ENCODE measurements around the gene TRIM3. TPM values are rescaled to one million over a fixed set of nuclear protein-coding genes. Genes with fewer than 3 reads are reported as not detected.

TRIM3 gene
- polyA plus RNA-seq, 1 experiment: 10.4 TPM

DNA sequence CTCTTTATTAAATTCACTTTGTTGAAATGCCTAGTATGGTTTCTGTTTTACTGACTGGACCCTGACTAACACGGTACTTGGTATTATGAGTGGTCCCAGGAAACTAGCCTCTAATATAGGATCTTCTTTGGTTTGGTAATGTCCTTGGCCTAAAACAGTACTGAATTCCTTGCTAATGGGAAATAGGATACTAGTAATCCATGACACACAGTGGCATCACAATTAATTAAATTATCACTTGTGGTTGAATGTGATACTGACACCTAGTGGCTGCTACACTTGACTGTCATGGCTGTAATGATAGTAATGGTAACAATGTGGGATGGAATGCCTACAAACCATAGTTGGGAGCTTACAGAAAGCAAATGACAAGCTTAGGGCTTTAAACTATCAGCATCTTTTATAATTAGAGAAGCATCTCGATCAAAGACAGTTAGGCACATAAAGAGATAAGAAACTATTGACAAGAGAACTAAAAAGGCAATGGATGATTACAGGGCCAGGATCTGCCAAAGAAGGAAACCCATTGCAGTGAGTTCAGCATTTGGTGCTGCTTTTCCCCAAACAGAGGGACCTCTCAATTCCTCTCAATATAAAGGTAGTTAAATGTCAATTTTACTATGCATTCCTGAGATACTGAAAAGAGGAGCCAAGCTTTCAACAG is 32.0 kb upstream of the TRIM3 start:
- ChIA-PET POLR2A (no interaction called here), CTCF (interaction anchor here (0.6 to 3.7 kb wide), 23 partner anchors 12 to 265 kb away, joined by 3 to 28 read pairs (median 3); partner anchors contain the start of genes SMPD1 and TRIM3)
- TF ChIP-seq, protein P1, sequence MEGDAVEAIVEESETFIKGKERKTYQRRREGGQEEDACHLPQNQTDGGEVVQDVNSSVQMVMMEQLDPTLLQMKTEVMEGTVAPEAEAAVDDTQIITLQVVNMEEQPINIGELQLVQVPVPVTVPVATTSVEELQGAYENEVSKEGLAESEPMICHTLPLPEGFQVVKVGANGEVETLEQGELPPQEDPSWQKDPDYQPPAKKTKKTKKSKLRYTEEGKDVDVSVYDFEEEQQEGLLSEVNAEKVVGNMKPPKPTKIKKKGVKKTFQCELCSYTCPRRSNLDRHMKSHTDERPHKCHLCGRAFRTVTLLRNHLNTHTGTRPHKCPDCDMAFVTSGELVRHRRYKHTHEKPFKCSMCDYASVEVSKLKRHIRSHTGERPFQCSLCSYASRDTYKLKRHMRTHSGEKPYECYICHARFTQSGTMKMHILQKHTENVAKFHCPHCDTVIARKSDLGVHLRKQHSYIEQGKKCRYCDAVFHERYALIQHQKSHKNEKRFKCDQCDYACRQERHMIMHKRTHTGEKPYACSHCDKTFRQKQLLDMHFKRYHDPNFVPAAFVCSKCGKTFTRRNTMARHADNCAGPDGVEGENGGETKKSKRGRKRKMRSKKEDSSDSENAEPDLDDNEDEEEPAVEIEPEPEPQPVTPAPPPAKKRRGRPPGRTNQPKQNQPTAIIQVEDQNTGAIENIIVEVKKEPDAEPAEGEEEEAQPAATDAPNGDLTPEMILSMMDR (IDR thresholded peaks at IDR 0.05; ENCODE audit: insufficient read depth, low read depth, low read length): peak; percentile 66
- no peaks in the 10 kb centered on the region for H3K36me3 ChIP-seq (ENCODE audit: control insufficient read depth, insufficient read depth, low read length)
- DNase-seq (ENCODE audit: low read depth): peak; percentile 27
- H3K4me3 ChIP-seq (ENCODE audit: low read depth, low read length): no peak overlapping the region
- H3K27me3 ChIP-seq (ENCODE audit: control insufficient read depth, insufficient read depth, low read length): no peaks in the 10 kb centered on the region

DNA sequence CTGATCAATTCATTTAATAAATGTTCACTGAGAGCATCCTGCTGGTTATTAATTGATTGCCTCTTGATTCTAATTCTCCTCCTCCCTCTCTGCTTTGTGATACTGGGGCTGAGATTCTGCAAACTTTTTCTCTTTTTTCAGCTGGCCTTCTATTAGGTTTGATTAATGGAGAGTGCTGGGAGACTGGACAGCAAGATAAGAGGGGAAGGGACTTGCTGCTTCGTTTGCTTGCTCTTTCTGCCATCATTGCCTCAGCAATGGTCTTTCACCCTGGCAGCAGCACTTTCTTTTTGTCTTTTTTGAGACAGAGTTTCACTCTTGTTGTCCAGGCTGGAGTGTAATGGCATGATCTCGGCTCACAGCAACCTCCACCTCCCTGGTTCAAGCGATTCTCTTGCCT is 30.4 kb upstream of the TRIM3 start:
- TF ChIP-seq, protein P1 (IDR thresholded peaks at IDR 0.05; ENCODE audit: insufficient read depth, low read depth, low read length): no peak
- Histone ChIP-seq H3K36me3 (ENCODE audit: control insufficient read depth, insufficient read depth, low read length) (no peaks in the 10 kb centered on the region), H3K27me3 (ENCODE audit: control insufficient read depth, insufficient read depth, low read length) (no peaks in the 10 kb centered on the region), H3K4me3 (ENCODE audit: low read depth, low read length) (no peak overlapping the region)
- no peak for DNase-seq (ENCODE audit: low read depth)
- CTCF ChIA-PET: interaction anchor here (0.6 to 3.7 kb wide), 8 partner anchors 8 to 191 kb away, joined by 3 to 28 read pairs (median 5); no protein-coding TSS in a partner anchor
- POLR2A ChIA-PET: no interaction called here

DNA sequence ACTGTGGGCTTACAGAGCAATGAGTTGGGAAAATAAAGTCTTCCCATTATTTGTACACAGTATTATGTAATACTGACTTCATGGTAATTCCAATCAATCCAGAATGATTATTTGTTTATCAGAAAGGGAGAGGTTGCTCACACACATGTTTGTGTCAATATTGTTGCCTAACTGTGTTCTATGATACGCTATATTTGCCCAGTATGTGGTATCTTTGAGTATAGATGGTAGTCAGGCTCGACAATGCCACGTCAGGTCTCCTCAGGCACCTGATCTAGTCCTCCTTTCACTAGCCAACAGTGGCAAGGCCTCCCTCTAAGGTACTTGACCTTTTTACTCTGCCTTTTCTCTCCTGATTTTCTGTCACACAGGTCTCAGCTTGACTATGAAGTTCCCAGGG is 28.6 kb upstream of the TRIM3 start:
- TF ChIP-seq, protein P1 (IDR thresholded peaks at IDR 0.05; ENCODE audit: insufficient read depth, low read depth, low read length): no peak
- DNase-seq (ENCODE audit: low read depth): no peak
- POLR2A ChIA-PET: no interaction called here
- Histone ChIP-seq H3K4me3 (ENCODE audit: low read depth, low read length) (no peak overlapping the region), H3K27me3 (ENCODE audit: control insufficient read depth, insufficient read depth, low read length) (no peaks in the 10 kb centered on the region), H3K36me3 (ENCODE audit: control insufficient read depth, insufficient read depth, low read length) (peaks cover 2% of the 10 kb centered on the region; the same call in 1 of the 2 replicates)
- CTCF ChIA-PET: interaction anchor here (3.2 to 3.7 kb wide), 2 partner anchors 123 to 124 kb away, joined by 9 to 28 read pairs; no protein-coding TSS in a partner anchor

DNA sequence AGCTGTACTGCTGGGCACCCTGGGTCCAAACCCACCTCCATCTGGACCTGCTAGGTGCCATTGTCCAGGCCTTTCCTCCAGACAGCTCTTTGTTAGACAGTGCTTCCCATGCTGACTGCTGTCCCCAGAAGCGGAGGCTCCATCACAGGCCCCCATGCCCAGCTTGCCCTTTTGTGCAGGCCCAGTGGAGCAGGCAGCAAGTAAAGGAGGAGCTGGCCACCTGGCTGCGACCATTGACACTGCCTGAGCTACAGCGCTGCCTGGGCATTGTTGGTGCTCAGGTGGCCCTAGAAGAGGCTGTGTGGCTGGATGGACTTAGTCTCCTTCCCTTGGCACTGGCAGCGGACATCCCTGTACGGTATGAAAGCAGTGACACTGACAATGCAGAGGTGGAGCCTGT is 24.8 kb upstream of the TRIM3 start:
- ChIA-PET POLR2A (no interaction called here), CTCF (interaction anchor here (0.6 to 3.5 kb wide), 9 partner anchors 8 to 185 kb away, joined by 3 to 13 read pairs (median 5); partner anchors contain the start of gene MRPL17)
- no peak for DNase-seq (ENCODE audit: low read depth)
- TF ChIP-seq, protein P1 (IDR thresholded peaks at IDR 0.05; ENCODE audit: insufficient read depth, low read depth, low read length): no peak
- Histone ChIP-seq H3K27me3 (ENCODE audit: control insufficient read depth, insufficient read depth, low read length) (no peaks in the 10 kb centered on the region), H3K4me3 (ENCODE audit: low read depth, low read length) (no peak overlapping the region), H3K36me3 (ENCODE audit: control insufficient read depth, insufficient read depth, low read length) (peaks cover 2% of the 10 kb centered on the region; the same call in 1 of the 2 replicates)

DNA sequence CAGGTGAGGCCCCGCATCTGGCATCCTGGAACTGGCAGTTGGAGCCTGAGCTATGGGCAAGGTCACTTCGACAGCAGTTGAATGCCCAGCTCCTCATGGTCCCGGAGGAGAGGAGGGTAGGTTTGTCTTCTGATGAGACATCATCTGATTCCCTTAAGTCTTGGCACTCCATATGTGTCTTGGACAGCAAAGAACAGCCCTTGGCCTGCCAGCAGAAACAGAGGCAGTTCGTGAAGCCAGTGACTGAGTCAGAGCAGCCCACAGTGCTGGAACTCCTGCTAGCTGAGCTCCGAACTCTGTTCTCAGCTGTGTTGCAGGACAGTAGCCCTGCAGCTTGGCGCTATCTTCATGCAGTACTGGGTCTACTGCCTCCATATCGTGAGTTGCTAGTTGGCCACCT is 24.4 kb upstream of the TRIM3 start:
- no peak for DNase-seq (ENCODE audit: low read depth)
- POLR2A ChIA-PET: no interaction called here
- Histone ChIP-seq H3K36me3 (ENCODE audit: control insufficient read depth, insufficient read depth, low read length) (peaks cover 2% of the 10 kb centered on the region; the same call in 1 of the 2 replicates), H3K4me3 (ENCODE audit: low read depth, low read length) (no peak overlapping the region), H3K27me3 (ENCODE audit: control insufficient read depth, insufficient read depth, low read length) (no peaks in the 10 kb centered on the region)
- TF ChIP-seq, protein P1 (IDR thresholded peaks at IDR 0.05; ENCODE audit: insufficient read depth, low read depth, low read length): no peak
- CTCF ChIA-PET: interaction anchor here (0.6 to 3.5 kb wide), 8 partner anchors 9 to 185 kb away, joined by 3 to 13 read pairs (median 5); partner anchors contain the start of gene MRPL17
